HG02623 (cell line): ENCODE data around the gene MYPN.

ENCODE experiments used
- ATAC-seq: cut with Tn5 transposase; IDR thresholded peaks from one replicate; pipeline ENCODE4 v1.9.1; 2021; ENCODE audit warnings: moderate library complexity; ENCODE audit not compliant: unreplicated experiment

The MYPN gene

DNA sequence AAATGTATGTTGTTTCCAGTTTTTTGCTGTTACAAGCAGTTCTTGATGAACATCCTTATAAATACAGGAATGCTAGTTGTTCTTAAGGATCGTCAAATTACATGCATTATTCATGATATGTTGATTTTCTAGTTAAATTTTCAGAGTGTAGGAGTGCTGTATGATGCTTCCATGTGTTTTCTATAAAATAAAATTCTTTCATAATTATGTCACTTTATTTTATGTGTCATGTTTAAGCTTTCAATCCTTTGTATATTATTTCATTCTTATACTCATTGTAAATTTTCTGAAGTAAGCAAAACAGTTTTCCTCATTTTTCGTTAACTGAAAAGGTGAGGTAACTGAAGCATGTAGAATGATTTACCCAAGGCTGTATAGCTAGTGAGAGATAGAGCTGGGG, 16.8 kb upstream of the MYPN start:
- no peak for ATAC-seq

DNA sequence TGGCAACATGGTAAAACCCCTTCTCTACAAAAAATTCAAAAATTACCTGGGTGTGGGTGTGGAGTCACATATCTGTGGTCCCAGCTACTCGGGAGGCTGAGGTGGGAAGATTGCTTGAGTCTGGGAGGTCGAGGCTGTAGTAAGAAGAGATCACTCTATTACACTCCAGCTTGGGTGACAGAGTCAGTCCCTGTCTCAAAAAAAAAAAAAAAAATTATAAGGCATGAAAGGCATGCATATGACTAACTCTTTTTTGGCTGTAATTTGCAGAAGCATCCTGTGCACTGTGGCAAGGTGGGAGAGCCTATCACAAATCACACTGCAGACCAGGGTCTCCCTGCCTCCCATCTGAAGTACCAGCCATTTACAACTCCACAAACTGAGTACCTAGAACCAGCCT, 14.1 kb upstream of the MYPN start:
- no peak for ATAC-seq

DNA sequence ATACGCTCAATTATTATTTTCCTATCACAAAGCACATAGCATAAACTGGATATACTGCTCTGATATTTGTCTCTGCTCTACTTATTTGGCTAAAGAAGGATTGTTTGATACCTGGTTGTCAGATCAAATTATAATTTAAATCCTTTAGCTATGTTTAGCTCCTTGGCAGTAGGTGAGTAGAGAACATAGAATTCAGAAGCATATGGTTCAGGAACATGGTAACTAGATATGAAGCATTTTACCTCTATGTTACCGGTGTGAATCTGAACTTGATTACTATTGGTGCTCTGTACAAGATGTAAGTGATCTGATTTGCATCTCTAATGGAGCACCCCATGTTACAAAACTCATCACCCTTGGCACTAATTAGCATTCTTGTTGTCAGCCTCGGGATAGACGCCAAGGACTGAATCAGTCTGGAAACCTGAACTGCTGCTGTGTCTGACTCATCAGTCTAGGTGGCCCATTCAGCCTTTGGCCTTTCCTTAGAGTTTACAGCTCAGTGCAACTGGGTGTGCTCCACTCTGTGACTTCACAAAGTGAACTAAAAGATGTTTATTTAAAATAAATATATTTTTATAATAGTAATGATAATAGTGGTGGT, 12.3 kb upstream of the MYPN start:
- ATAC-seq, result no peak

DNA sequence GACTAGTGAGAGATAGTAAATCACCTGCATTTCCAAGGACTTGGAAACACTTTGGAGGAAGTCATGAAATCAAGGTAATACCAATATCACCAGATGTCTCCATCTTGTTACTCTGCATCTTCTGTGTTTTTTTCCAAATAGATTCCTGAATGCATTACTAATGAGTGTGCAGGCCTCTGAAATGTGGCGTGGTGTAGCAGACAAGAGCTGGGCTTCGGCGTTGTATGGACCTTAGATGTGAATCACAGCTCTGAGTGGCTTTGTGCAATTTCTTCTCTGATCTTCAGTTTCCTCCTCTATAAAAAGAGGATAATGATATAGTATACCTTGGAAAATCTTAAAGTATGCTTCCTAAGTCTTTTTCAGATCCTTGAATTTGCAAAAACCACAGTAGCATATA, 9.6 kb upstream of the MYPN start:
- ATAC-seq, result no peak

DNA sequence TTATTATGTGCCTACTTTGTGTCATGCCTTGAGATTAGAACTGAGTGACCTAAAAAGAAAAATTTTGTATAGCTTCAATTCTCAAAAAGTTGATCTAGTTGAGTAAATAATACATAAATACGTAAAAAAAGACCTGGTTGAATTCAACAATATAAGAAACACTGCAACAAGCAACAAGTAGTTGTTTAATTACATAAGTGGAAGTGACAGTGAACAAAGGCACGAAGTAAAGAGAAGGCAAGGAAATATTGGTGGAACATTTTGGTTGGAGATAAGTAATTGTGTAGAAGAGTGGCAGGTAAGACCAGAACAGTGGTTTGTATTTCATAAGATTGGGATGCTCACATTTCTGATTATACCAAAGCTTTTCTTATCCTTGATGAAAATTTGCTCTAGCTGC, 8.2 kb upstream of the MYPN start:
- ATAC-seq, result no peak

DNA sequence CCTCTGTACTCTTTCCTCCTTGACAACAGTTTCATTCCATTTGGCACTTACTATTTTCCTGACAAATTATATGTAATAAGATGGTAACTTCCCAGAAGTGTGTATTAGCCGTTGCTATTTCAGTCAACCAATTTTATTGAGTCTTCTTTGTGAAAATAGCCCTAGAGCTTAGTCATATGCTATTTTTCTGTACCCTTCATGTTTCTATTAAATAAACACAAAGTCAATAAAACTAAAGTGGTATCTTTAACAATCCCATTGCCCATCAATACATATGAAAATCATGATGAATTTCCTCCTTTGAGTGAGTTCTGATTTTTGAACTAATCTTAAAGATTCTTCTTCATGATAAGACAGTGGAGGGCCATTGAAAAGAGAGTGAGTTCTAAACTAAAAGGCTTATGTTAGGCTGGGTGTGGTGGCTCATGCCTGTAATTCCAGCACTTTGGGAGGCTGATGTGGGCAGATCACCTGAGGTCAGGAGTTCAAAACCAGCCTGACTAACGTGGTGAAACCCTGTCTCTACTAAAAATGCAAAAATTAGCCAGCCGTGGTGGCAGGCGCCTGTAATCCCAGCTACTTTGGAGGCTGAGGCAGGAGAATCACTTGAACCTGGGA, 5.9 kb upstream of the MYPN start:
- ATAC-seq, result no peak

DNA sequence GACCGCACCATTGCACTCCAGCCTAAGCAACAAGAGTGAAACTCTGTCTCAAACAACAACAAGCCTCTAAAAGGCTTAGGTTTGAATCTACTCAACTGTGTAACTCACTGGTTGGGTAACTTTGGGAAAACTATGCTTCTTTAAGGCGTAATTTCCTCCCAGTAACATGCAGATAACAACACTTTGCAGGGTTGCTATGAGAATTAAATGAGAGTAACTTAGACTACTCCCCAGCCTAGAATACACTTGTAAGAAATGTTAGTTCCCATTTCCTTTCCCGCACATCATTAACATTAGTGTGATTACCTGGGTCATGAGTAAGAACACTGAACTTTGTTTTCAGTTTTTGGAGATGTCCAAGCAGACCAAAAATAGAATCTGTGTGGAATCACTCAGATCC, 5.4 kb upstream of the MYPN start:
- no peak for ATAC-seq

DNA sequence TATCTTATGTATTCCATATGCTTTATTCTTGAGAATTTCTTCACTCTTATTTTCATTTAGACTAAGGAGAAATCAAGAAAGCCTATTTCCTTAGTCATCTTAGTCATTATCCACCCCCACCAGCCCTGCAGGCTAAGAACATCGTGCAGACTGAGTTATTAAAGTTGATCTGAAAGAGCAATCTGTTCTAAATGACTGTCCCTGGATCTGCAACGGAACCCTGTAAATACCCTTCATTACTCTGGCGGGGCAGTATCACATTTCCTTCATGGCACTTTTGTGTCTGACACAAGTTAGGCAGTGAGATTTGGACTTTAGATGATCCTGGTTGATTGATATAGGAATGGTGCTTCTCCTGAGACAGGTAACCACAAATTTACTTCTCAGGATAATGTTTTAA, 3.5 kb upstream of the MYPN start:
- ATAC-seq, result no peak

DNA sequence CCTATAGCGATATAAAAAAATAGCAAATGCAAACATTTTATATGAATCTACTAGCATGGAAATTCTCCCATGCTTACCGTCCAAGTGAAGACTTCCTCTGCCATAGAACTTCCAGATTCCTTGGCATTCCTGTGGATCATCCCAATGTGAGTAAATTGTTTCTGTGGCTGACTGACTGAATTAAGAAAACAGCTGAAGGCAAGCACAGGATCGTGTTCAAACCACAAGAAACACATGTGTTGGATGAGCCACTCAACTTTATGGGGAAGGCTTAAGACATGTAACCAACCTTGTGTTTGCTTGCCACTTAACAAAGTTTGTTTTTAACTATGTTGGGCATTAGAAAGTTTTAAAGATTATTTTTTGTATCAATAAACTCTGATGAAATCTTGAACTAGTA, 2.6 kb upstream of the MYPN start:
- no peak for ATAC-seq

DNA sequence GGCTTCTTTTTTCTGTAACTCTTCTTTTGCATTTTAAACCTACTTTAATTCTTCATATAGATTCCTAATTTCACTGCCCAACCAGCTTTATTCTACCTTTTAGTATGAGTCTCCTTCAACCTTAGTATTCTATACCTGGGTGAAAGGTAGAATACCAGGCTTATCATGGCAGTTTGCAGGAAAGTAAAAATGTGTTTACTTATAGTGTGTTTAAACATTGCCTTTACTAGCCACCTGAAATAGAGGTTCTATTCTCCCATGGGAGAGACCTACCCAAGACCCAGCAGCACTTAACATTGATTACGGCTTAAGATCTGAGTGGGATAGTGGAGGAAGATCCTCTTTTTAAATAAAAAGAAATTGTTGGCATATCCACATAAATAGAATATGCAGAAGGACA, 1.6 kb upstream of the MYPN start:
- no peak for ATAC-seq

DNA sequence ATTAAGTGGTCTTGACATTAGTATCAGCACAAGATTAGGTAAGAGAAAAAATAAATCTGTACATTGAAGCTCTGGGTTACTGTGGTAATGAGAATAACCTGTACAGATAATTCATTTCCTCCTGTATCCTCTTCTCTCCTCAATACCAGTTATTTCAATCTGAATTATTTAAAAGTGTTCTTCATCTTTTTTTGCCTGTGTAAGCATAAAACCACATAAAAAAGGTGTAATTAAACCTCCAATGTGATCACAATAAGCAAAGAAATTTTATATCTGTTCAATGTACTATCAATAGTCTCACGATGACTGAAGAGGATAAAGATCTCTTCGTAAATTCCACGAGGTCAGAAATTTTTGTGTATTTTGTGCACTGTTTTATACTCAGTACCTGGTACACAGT, 1.2 kb upstream of the MYPN start:
- ATAC-seq, result no peak

DNA sequence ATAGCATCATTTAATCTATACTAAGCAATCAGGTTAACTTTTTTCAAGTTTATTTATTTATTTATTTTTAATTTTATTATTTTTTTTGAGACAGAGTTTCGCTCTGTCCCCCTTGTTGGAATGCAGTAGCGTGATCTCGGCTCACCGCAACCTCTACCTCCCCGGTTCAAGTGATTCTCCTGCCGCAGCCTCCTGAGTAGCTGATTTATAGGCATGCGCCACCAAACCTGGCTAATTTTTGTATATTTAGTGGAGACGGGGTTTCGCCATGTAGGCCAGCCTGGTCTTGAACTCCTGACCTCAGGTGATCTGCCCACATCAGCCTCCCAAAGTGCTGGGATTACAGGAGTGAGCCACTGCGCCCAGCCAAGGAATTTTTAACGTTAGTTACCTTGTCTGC, 635 bp upstream of the MYPN start:
- ATAC-seq, result no peak

DNA sequence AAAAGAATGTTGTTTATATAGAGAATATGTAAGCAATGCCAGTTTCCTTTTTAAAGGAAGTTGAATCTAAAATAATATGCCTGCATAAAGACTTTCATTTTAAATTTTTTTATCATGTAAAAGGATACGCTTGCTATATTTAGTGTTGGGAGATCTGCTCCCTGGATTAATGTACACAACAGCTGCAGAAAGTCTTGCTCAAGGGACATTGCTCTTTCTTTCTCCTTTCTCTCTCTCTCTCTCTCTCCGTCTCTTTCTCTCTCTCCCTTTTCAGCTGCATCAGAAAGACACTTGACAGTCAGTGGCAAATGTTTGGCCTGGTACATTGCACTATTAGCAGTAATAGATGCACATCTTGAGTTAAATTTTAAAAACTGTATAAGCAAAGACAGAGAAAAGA, 739 bp downstream of the MYPN start:
- no peak for ATAC-seq

DNA sequence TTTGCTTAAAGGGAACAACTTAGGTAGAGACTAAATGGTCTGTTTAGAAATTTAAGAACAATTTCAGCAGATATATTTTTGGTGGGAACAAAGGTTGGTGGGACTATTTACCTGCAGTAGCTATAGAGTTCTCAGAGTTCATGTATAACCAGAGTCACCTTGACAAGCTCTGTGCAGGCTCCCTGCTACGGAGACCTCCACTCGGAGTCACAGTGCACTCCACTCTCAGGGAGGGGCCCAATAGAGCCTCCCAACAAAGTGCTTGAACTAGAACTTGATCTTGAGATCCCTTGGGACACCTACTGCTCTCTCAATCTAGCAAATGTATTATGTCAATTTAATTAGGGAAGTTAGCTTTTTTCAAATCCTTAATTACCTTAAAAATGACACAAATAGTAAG, 2.3 kb downstream of the MYPN start:
- ATAC-seq, result no peak

DNA sequence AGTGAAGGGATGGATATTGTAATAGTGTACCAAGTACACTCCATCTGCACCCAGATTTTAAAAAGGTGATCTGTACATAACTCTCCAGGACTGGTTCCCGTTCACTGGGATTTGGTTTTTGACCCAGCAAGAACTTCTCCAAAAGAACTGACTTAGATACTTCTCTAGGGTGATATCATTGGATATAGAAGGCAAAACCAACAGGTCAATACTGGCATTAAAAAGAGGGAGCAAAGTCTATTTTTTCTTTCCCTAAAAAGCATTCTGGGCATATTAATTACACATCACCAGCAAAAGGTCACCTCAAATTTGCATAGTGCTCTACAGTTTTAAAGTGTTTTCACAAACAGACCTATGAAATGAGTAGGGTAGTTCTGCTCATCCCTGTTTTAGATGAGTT, 3.5 kb downstream of the MYPN start:
- ATAC-seq, result no peak

DNA sequence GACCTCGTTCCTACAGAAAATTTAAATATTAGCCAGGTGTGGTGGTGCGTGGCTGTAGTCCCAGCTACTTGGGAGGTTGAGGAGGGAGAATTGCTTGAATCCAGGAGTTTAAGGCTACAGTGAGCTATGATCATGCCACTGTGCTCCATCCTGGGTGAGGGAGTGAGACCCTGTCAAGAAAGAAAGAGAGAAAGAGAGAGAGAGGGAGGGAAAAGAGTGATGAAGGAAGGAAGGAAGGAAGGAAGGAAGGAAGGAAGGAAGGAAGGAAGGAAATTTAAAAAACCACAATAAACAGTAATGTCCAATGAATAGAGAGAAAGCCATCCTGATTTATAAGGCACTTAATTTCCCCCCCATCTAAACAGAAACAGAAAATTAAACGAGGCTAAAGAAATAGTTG, 9.4 kb downstream of the MYPN start:
- no peak for ATAC-seq

DNA sequence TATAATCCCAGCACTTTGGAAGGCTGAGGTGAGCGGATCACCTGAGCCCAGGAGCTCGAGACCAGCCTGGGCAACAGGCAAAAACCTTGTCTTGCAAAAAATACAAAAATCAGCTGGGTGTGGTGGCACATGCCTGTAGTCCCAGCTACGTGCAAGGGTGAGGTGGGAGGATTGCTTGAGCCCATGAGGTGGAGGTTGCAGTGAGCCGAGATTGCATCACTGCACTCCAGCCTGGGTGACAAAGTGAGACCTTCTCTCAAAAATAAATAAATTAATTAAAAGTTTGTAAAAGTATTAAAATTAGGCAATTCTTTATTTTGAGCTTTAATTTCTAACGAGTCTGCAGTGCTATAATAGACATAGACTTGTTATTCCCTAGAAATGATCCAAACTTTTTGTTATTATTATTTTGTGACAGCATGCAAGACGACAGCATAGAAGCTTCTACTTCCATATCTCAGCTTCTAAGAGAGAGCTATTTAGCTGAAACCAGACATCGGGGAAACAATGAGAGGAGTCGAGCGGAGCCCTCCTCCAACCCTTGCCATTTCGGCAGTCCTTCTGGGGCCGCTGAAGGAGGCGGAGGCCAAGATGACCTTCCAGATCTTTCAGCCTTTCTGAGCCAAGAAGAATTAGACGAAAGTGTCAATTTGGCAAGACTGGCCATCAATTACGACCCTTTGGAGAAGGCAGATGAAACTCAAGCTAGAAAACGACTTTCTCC, 11.9 kb downstream of the MYPN start:
- no peak for ATAC-seq

DNA sequence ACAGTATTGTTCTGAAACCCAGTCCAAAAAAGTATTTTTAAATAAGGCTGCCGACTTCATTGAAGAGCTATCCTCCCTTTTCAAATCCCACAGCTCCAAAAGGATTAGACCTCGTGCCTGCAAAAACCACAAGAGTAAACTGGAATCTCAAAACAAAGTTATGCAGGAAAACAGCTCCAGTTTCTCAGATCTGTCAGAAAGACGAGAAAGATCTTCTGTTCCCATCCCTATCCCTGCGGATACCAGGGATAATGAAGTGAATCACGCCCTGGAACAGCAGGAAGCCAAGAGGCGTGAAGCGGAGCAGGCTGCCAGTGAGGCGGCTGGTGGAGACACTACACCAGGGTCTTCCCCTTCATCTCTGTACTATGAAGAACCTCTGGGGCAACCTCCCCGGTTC, 12.6 kb downstream of the MYPN start:
- ATAC-seq, result no peak

DNA sequence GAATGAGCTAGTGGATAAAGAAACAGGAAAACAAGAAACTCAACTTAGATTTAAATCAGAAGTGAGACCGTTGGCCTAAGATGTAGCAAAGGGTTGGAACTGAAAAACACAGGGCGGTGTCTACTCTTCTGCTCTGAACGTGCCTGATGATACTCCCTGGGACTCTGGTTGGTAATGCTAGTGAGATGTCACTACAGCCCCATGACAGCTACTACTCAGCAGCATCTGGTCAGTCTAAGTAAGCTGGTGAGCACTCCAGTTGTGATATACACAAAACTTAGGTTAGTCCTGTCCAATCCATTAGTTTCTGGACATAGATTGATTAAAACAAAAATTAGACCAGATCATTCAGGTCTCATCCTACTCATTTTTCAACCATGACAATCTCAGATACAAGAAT, 15.4 kb downstream of the MYPN start:
- no peak for ATAC-seq

DNA sequence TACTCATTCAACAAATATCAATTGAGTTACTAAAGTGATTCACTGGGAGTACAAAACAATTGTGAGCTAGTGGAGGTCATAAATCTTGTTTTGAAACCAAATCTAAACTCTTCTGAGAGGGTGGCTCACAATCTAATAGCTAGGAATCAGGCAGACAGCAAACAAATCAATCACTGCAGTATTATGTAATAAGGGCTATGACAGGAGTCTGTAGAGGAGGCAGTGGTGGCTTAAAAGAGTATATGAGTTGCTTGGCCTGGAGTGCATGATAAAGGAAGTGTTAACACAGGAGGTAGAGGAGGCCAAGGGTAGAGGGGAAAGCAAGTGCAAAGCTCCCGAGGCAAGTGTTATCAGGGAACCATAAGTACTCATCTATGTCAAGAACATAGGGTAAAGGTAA, 16.5 kb downstream of the MYPN start:
- no peak for ATAC-seq

DNA sequence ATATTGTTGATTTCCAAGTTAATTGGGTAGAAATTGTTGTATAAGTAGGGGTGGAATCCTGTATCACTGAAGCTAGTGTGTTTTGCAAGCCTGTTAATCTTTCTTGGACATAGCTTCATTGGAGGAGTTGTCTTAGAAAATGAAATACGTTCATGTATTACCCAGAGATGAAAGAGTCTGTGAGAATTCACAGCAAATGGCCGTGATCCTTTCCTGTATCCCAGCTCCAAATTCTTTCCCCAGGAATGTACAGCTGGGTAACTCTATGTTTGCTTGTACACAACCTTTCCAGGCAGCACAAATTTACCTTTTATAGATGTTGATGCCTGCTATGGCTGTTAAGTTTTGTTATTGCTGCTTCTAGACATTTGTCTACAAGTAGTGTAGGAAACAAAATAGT, 18.7 kb downstream of the MYPN start:
- no peak for ATAC-seq

DNA sequence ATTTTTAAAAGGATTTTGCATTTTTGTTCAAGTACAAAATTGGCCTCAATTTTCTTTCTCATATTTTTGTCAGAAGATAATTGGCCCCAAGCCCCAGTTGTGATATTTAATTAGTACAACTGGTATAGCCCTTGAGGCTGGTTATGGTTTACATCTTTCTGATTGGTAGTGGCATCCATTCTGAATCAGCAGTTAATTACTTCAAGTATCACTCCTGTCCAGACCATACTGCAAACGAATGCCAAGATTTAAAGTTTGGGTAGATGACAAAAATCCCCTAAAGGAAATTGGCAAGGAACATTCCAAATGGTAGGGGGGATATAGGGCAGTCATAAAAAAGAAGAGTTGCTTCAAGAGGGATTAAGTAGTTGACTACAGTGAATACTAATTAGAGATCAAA, 23.1 kb downstream of the MYPN start:
- no peak for ATAC-seq

DNA sequence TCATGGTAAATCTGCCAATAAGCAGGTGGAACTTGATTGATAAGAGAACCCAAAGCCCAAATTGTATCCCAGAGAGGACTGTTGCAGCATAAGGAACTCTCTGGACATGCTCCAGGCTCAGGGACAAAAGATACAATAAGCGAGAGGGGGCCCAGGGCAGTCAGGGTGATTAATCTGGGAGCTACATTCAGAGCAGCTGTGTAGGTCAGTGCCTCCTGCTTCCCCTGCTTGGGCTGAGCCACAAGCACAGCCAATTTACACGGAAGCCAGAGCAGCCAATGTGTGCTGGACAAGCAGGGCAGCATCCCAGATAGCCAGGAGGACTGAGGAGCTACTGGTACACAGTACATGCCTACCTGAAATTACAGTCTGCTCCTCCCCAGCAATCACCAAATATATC, 24.2 kb downstream of the MYPN start:
- ATAC-seq, result no peak
